HG02981 (cell line): Measurements from ENCODE around the gene ERI2.
"Not testable (repeated sequence)": the region's sequence is repeated elsewhere in the genome, so short reads cannot be mapped to it uniquely, and the experiment has no call there.

Source experiments
- ATAC-seq: cut with Tn5 transposase; IDR thresholded peaks from one replicate; pipeline ENCODE4 v1.9.1; 2021; ENCODE audit warnings: mild to moderate bottlenecking, moderate library complexity; ENCODE audit not compliant: unreplicated experiment

Gene ERI2

DNA sequence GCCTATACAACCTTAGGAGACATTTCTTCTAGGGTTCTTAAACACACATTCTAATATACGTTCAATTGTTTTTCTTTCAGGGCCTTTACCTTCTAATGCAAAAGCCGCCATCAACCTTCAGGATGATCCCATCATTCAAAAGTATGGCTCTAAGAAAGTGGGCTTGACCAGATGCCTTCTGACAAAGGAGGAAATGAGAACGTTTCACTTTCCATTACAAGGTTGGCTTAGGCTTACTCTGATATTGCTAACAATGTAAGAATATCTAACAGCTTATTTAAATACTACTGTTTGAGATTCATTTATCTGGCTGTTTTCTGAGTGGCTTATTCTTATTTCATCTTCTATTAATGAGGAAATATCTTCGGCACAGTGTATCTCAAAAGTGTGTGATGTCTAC, 15.4 kb upstream of the ERI2 start:
- no peak for ATAC-seq

- ATAC-seq, result no peak
Observed at GRCh38 chr16:20818929-20819585, 12.8 kb upstream of the ERI2 start.

DNA sequence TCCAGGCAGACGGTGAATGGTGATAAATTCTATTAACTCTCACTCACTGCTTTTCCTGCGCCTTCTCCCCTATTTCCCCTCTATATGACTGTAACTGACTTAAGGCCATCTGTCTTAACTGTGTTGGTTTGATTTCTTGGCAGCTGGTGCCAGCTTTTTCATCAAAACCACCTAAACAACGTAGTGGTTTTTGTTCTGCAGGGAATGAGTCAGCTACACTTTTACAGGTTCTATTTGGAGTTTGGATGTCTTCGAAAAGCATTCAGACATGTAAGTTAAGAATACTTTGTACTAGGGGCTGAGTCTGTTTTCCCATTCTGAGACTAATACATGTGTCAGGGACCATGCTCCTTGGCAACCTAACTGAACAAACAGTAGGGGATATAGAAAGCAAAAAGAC, 8.5 kb upstream of the ERI2 start:
- ATAC-seq, result no peak

DNA sequence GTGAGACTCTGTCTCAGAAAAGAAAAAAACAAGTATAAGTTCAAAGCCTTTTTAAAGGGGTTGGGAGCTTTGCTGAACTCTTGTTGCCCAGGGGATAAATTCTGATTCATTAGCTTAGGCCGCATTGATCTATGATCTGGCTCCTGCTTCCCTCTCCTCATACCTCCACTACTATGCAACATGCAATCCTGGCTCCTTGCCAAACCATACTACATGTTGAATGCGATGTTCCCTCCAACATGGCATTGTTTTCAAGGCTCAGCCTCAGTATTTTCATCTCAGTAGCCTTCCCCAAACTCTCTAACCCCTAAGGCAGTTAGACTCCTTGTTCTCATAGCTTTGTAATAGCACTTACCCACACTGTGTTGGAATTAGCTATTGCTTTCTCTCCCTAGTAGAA, 6.2 kb upstream of the ERI2 start:
- no peak for ATAC-seq

GRCh38 chr16:20811889-20812439, 5.7 kb upstream of the ERI2 start:
- ATAC-seq, result no peak

GRCh38 chr16:20807862-20808261, 1.6 kb upstream of the ERI2 start:
- ATAC-seq, result no peak

GRCh38 chr16:20805684-20806167, 546 bp downstream of the ERI2 start:
- ATAC-seq, result not testable (repeated sequence)

GRCh38 chr16:20803561-20804214, 2.6 kb downstream of the ERI2 start:
- no peak for ATAC-seq

GRCh38 chr16:20803192-20803560, 3.1 kb downstream of the ERI2 start:
- no peak for ATAC-seq

DNA sequence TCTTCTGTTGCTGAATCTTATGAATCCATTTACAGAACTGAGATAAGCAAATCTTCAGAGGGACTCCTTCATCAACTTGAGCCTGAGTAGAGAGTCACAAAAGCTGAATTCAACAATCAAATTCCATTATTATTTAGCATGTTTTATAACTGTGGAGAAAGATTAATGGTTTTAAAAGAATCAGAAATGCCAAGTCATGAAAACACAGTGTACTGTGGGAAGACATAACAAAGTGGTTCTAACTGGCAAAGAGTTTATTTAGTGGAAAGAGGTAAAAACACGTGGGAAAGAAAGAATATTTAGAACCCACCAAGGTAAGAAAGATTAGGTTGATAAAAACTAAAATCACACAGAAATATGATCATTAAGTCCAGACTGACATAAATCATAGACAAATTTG, 5.0 kb downstream of the ERI2 start:
- ATAC-seq, result no peak

DNA sequence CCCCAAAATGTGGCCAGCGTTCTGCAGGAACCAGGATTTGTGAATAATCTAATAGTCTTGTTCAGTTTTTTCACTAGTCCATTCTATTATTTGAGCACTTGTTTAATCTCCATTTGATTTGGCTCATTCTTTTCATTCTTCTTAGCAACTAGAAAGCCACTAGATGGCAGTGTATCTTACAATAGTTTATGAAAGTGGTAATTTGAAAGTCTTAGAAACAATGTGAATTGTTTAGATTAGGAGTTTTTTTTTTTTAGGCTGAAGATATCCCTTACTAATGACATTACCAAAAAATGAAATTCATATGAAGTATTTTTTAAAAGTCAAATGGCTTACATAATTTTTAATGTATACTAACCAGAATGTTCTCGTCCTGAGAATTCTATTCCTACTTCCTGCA, 6.7 kb downstream of the ERI2 start:
- no peak for ATAC-seq

- ATAC-seq, result no peak
Observed at GRCh38 chr16:20798364-20798763, 7.9 kb downstream of the ERI2 start.

- ATAC-seq, result no peak
Observed at GRCh38 chr16:20791923-20792612, 14.2 kb downstream of the ERI2 start.

GRCh38 chr16:20789130-20789529, 17.1 kb downstream of the ERI2 start:
- ATAC-seq, result no peak

DNA sequence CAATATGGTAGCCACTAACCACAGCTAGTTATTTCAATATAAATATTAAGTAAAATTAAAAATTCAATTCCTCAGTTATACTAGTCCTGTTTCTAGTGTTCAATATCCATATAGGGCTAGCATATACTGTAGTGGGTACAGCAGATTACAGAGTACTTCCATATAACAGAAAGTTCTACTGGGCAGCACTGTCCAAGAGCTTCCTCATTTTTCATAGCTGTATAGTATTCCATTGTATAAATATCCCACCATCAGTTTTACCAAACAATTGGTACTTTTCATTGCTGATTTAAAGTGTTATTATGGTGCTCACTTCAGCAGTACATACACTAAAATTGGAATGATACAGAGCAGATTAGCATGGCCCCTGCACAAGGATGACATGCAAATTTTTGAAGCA, 22.1 kb downstream of the ERI2 start:
- no peak for ATAC-seq

- no peak for ATAC-seq
Observed at GRCh38 chr16:20782470-20782869, 23.8 kb downstream of the ERI2 start.

- no peak for ATAC-seq
Observed at GRCh38 chr16:20781697-20782096, 24.6 kb downstream of the ERI2 start.

DNA sequence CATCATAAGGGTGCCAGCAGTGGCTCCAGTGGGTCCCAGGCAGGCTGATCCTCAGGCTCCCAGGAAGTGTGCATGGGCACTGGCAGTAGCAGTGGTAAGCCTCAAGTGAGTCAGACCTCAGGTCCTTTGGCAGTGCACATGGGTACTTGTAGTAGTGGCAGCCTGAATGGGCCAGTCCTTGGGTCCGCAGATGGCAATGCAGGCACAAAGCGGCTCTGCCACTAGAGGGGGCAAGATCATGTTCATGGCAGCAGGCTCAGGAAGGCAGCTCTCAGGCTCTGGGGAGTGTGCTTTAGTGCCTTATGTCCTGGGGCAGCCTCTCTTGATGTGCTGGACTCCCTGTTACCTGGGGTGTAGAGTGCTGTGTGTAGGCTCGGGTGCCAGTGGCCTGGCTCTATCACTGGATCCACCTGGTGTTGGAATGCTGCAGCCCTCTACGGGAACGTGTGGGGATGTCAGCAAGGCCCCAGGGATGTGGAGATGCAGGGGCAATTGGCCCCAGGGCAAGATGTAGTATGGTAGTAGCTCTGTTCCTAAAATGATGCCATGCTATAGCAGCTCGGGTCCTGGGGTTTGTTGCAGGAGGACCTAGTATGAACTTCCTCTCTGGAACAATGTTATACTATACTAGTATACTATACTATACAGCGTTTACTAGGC, 31.4 kb downstream of the ERI2 start:
- ATAC-seq, result no peak

DNA sequence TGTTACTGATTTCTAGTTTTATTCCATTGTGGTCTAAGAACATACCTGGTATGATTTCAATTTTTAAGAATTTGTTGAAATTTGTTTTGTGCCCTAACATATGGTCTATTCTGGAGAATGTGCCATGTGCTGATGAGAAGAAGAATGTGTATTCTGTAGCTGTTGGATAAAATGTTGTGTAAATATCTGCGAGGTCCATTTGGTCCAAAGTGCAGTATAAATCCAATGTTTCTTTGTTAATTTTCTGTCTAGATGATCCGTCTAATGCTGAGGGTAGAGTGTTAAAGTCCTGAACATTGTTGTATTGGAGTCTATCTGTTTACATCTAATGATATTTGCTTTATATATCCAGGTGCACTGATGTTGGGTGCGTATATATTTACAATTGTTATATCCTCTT, 32.6 kb downstream of the ERI2 start:
- ATAC-seq, result no peak

- no peak for ATAC-seq
Observed at GRCh38 chr16:20768818-20769217, 37.5 kb downstream of the ERI2 start.

DNA sequence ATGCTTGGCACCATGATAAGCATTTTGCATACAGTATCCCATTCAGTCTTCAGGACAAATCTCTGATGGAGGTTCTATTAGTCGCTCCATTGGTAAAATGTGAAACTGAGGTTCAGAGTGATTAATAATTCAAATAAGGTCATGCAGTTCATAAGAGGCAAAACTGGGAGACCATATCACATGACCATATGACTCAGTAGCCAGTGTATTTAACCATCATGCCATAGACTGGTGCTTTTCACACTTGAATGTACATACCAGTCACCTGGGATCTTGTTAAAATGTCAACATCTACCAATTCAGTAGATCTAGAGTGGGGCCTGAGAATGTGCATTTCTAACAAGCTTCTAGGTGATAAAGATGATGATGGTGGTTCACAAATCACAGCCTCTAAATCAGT, 38.2 kb downstream of the ERI2 start:
- ATAC-seq, result no peak
